22Rv1 (cell line): Measurements from ENCODE around the gene FHL1.

Experiments used
- CTCF ChIP-seq: fragments of 450-650 bp; IDR thresholded peaks from 2 replicates; pipeline ENCODE4 v1.5.1; 2017; ENCODE audit warnings: mild to moderate bottlenecking
- ZFX ChIP-seq: fragments of 450-650 bp; IDR thresholded peaks from 2 replicates; pipeline ENCODE4 v1.6.1; 2017; ENCODE audit warnings: antibody characterized with exemption, borderline replicate concordance

- TF ChIP-seq CTCF (no peak), ZFX (no peak)
Observed at GRCh38 chrX:136176399-136176825, 29.1 kb downstream of the FHL1 start.
